ENCODE data around the gene TMEM135. TPM values are rescaled to one million over a fixed set of nuclear protein-coding genes. Genes with fewer than 3 reads are reported as not detected.

The TMEM135 gene
- total and polyA plus RNA-seq, 12 donors: 3.4 to 28.6 (median 16.9) TPM

- whole genome bisulfite sequencing, 2 donors: 44 to 52% methylated on average over 1 of the region's 1 CpG
- H3K27ac ChIP-seq: peak overlapping the region in 6 of 10 donors; percentile 6 to 56 (median 35)
- no peaks in the 10 kb centered on the region for H3K9me3 ChIP-seq
- no peak for TF ChIP-seq CTCF (IDR thresholded peaks at IDR 0.05)
- H3K27me3 ChIP-seq: no peaks in the 10 kb centered on the region
- intact Hi-C loops (cut with DNase I): loop anchor here in 2 of 10 donors (5.0 kb wide), 2 partner anchors 54 to 809 kb away; partner anchors contain the start of gene RAB38 (in 1 of the 2)
- H3K36me3 ChIP-seq: no peaks in the 10 kb centered on the region
- ATAC-seq (peak in 6 of 8 donors; percentile 24 to 74 (median 54)), DNase-seq (no peak)
- no peak overlapping the region for H3K4me3 ChIP-seq
- peaks cover 0 to 42% (median 24%) of the 10 kb centered on the region in 9 donors for H3K4me1 ChIP-seq
Measured at GRCh38 chr11:87368151-87368550, 330.4 kb downstream of the TMEM135 start.

DNA sequence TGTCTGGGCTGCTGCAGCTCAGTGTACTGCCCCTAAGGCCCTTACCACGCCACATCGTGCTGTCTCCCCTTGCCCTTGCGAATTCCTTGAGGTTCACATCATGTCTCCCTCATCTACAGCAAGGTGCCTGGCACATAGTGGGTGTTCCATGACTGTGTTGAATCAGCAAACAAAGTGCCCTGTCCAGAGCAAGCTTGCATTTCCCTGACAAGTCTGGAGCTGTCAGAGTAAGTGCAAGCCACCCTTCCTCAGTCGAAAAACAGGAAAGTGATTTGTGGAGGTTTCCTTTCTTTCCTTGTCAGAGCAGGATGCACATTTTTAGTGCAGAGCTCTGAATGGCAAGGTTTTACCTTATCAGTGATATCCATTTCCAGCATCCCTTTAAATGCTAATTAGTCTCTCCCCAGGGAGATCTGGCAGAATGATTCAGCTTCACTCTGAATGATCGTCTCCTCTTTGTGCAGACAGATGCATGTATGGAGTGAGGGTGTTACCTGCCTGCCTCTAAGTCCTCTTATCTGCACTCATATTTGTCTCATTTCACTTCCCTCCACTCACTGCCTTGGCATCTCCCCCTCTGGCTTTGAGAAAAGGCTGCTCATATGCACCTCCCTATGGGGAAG is 331.2 kb downstream of the TMEM135 start:
- 49 to 50% methylated on average over 5 of the region's 5 CpGs for WGBS, 2 donors
- H3K4me1 ChIP-seq: peaks cover 0 to 42% (median 24%) of the 10 kb centered on the region in 9 donors
- H3K9me3 ChIP-seq: no peaks in the 10 kb centered on the region
- peak overlapping the region in 6 of 10 donors; percentile 6 to 56 (median 35) for H3K27ac ChIP-seq
- no peak for TF ChIP-seq CTCF (IDR thresholded peaks at IDR 0.05)
- intact Hi-C loops (cut with DNase I): loop anchor here in 2 of 10 donors (5.0 kb wide), 2 partner anchors 53 to 808 kb away; partner anchors contain the start of gene RAB38 (in 1 of the 2)
- H3K27me3 ChIP-seq: no peaks in the 10 kb centered on the region
- H3K36me3 ChIP-seq: no peaks in the 10 kb centered on the region
- H3K4me3 ChIP-seq: no peak overlapping the region
- DNase-seq (peak in 1 of 2 donors; percentile 13), ATAC-seq (peak; percentile 33 to 84 (median 67))

DNA sequence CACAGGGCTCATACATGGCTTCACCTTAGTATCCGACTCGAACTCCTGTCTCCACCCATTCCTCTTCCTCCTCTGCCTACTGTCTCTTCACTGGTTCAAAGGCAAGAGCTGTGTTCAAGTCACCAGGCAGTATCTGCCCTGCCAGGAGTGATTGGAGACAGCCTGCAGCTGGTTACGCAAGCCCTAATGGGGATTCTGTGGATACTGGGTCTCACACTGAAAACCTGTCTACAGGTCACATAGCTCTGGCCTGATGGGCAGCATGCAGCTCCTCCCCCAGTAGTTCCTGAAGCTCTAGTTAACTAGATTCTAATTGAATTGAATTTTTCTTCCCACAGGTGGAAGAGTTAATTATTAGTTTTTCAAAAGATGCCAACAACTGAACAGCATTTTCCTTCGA is 332.2 kb downstream of the TMEM135 start:
- intact Hi-C loops (cut with DNase I): loop anchor here in 2 of 10 donors (5.0 kb wide), 2 partner anchors 52 to 807 kb away; partner anchors contain the start of gene RAB38 (in 1 of the 2)
- no peak for ATAC-seq
- TF ChIP-seq CTCF (IDR thresholded peaks at IDR 0.05): no peak
- Histone ChIP-seq H3K9me3 (no peaks in the 10 kb centered on the region), H3K36me3 (no peaks in the 10 kb centered on the region), H3K27me3 (no peaks in the 10 kb centered on the region), H3K27ac (no peak overlapping the region), H3K4me1 (peaks cover 0 to 42% (median 24%) of the 10 kb centered on the region in 9 donors), H3K4me3 (no peak overlapping the region)
- WGBS, 2 donors: 75 to 78% methylated on average over 4 of the region's 4 CpGs
- DNase-seq: no peak

- Histone ChIP-seq H3K27ac (no peak overlapping the region), H3K4me3 (no peak overlapping the region), H3K27me3 (no peaks in the 10 kb centered on the region), H3K36me3 (no peaks in the 10 kb centered on the region), H3K4me1 (peaks cover 0 to 30% (median 14%) of the 10 kb centered on the region in 9 donors), H3K9me3 (no peaks in the 10 kb centered on the region)
- ATAC-seq: no peak
- no peak for DNase-seq
- intact Hi-C loops (cut with DNase I): no loop called here
- WGBS, 2 donors: 64 to 89% methylated on average over 3 of the region's 3 CpGs
- no peak for TF ChIP-seq CTCF (IDR thresholded peaks at IDR 0.05)
Measured at GRCh38 chr11:87372065-87372464, 334.3 kb downstream of the TMEM135 start.

Other genes with a start within 250 kb of the TMEM135 start
- gene PRSS23, start 237.4 kb upstream of the TMEM135 start, total RNA-seq: 10 to 100 TPM in 4 of 10 donors, 1 to 10 TPM in 6; 3.3 to 32.9 (median 7.4) TPM
- 10 to 100 TPM in 1 of 2 donors, 1 to 10 TPM in 1; 3.3 to 16.2 TPM for gene PRSS23, start 237.4 kb upstream of the TMEM135 start, polyA plus RNA-seq
- 10 to 100 TPM; 17.8 to 34.6 (median 23.7) TPM for gene FZD4, start 82.5 kb upstream of the TMEM135 start, total RNA-seq
- gene FZD4, start 82.5 kb upstream of the TMEM135 start, polyA plus RNA-seq: 10 to 100 TPM; 13.5 to 17.9 TPM